Measurements from ENCODE around the gene GDI1. TPM values are rescaled to one million over a fixed set of nuclear protein-coding genes. Genes with fewer than 3 reads are reported as not detected.

GDI1 gene
- total and polyA plus RNA-seq, 2 experiments from 2014 or later, result 131 to 190 TPM

- Histone ChIP-seq H3K9me3 (ENCODE audit: low read depth) (no peaks in the 10 kb centered on the region), H3K4me1 (ENCODE audit: low read depth) (no peaks in the 10 kb centered on the region), H3K4me3 (peak within 1 kb of the TSS; percentile 84), H3K27me3 (no peaks in the 10 kb centered on the region), H3K27ac (peak within 1 kb of the TSS; percentile 77), H3K36me3 (no peaks in the 10 kb centered on the region)
- TF ChIP-seq CTCF (IDR thresholded peaks at IDR 0.05; ENCODE audit: low read depth, low read length), result no peak
- DNase-seq (ENCODE audit: low read depth in 1 of 2, low spot score in 1 of 2), result peak; percentile 50 to 65
Measured at GRCh38 chrX:154458116-154458953, 21.4 kb downstream of the GDI1 start, which contains the start of gene PLXNA3. Gene PLXNA3, plus strand, starts transcription at chrX:154458281. Its CDS starts 1,903 bp downstream, at chrX:154460184.

- Histone ChIP-seq H3K9me3 (ENCODE audit: low read depth) (no peaks in the 10 kb centered on the region), H3K36me3 (no peaks in the 10 kb centered on the region), H3K27me3 (no peaks in the 10 kb centered on the region), H3K27ac (no peak overlapping the region), H3K4me1 (ENCODE audit: low read depth) (no peaks in the 10 kb centered on the region), H3K4me3 (peak overlapping the region; percentile 84)
- DNase-seq (ENCODE audit: low read depth in 1 of 2, low spot score in 1 of 2), result peak in 1 of 2 donors; percentile 9
- TF ChIP-seq CTCF (IDR thresholded peaks at IDR 0.05; ENCODE audit: low read depth, low read length), result no peak
Measured at GRCh38 chrX:154458954-154459778, 22.2 kb downstream of the GDI1 start.

GRCh38 chrX:154459832-154460231 is 22.9 kb downstream of the GDI1 start:
- Histone ChIP-seq H3K36me3 (no peaks in the 10 kb centered on the region), H3K27me3 (no peaks in the 10 kb centered on the region), H3K4me3 (no peak overlapping the region), H3K27ac (no peak overlapping the region), H3K9me3 (ENCODE audit: low read depth) (no peaks in the 10 kb centered on the region), H3K4me1 (ENCODE audit: low read depth) (no peaks in the 10 kb centered on the region)
- DNase-seq (ENCODE audit: low read depth in 1 of 2, low spot score in 1 of 2), result no peak
- no peak for TF ChIP-seq CTCF (IDR thresholded peaks at IDR 0.05; ENCODE audit: low read depth, low read length)

GRCh38 chrX:154460326-154460725 is 23.4 kb downstream of the GDI1 start:
- Histone ChIP-seq H3K9me3 (ENCODE audit: low read depth) (no peaks in the 10 kb centered on the region), H3K4me3 (no peak overlapping the region)

More at GRCh38 chrX:154460326-154460725, 23.4 kb downstream of the GDI1 start:
- no peak for DNase-seq (ENCODE audit: low read depth in 1 of 2, low spot score in 1 of 2)
- Histone ChIP-seq H3K27ac (no peak overlapping the region), H3K27me3 (no peaks in the 10 kb centered on the region), H3K4me1 (ENCODE audit: low read depth) (no peaks in the 10 kb centered on the region), H3K36me3 (no peaks in the 10 kb centered on the region)
- TF ChIP-seq CTCF (IDR thresholded peaks at IDR 0.05; ENCODE audit: low read depth, low read length), result no peak
